GM19452 (cell line): ENCODE data around the gene KLRC3.
A peak's percentile ranks its signal among the peaks of the same experiment; 100 is the strongest.
"Not testable (repeated sequence)": the region's sequence is repeated elsewhere in the genome, so short reads cannot be mapped to it uniquely, and the experiment has no call there.

ENCODE experiments used
- ATAC-seq: cut with Tn5 transposase; IDR thresholded peaks from one replicate; pipeline ENCODE4 v1.9.1; 2021; ENCODE audit not compliant: unreplicated experiment

Gene KLRC3

GRCh38 chr12:10369557-10370415, 50.6 kb downstream of the KLRC3 start:
- ATAC-seq = no peak

- no peak for ATAC-seq
Measured at GRCh38 chr12:10368206-10369171, 51.9 kb downstream of the KLRC3 start.

- not testable (repeated sequence) for ATAC-seq
Measured at GRCh38 chr12:10367714-10368113, 52.7 kb downstream of the KLRC3 start.

- ATAC-seq = no peak
Measured at GRCh38 chr12:10366875-10367274, 53.5 kb downstream of the KLRC3 start.

- no peak for ATAC-seq
Measured at GRCh38 chr12:10365696-10366405, 54.5 kb downstream of the KLRC3 start.

GRCh38 chr12:10364815-10365622, 55.4 kb downstream of the KLRC3 start:
- ATAC-seq = peak; percentile 60

- peak; percentile 88 for ATAC-seq
Measured at GRCh38 chr12:10363914-10364814, 56.2 kb downstream of the KLRC3 start.

GRCh38 chr12:10363658-10363913, 56.8 kb downstream of the KLRC3 start:
- ATAC-seq = no peak

- ATAC-seq = no peak
Measured at GRCh38 chr12:10362828-10363657, 57.4 kb downstream of the KLRC3 start.

GRCh38 chr12:10362325-10362724, 58.1 kb downstream of the KLRC3 start:
- no peak for ATAC-seq
